HG03469 (cell line): ENCODE measurements around the gene MRS2.
A peak's percentile ranks its signal among the peaks of the same experiment; 100 is the strongest.
"Not testable (repeated sequence)": the region's sequence is repeated elsewhere in the genome, so short reads cannot be mapped to it uniquely, and the experiment has no call there.

Experiments
- ATAC-seq: cut with Tn5 transposase; IDR thresholded peaks from one replicate; pipeline ENCODE4 v1.9.1; 2021; ENCODE audit warnings: mild to moderate bottlenecking, moderate library complexity, moderate number of reproducible peaks; ENCODE audit not compliant: unreplicated experiment

Gene MRS2

GRCh38 chr6:24402697-24403500, at the start of gene MRS2:
MRS2 (plus strand) TSS chr6:24402936; CDS start chr6:24403047, 111 bp downstream.
- ATAC-seq, result peak; percentile 97

GRCh38 chr6:24353861-24354260, 48.9 kb upstream of the MRS2 start:
- no peak for ATAC-seq

GRCh38 chr6:24355393-24355792, 47.3 kb upstream of the MRS2 start:
- ATAC-seq, result no peak

GRCh38 chr6:24356310-24356973, 46.3 kb upstream of the MRS2 start:
- no peak for ATAC-seq

- no peak for ATAC-seq
Measured at GRCh38 chr6:24357336-24358218, 45.2 kb upstream of the MRS2 start, which contains the start of gene DCDC2. DCDC2 (minus strand) TSS chr6:24358059; CDS start chr6:24357750, 309 bp downstream.

GRCh38 chr6:24358219-24358821, 44.4 kb upstream of the MRS2 start:
- no peak for ATAC-seq

- ATAC-seq, result peak; percentile 81
Measured at GRCh38 chr6:24359640-24360454, 42.9 kb upstream of the MRS2 start.

- ATAC-seq, result not testable (repeated sequence)
Measured at GRCh38 chr6:24362363-24362762, 40.4 kb upstream of the MRS2 start.

GRCh38 chr6:24365103-24365633, 37.6 kb upstream of the MRS2 start:
- not testable (repeated sequence) for ATAC-seq

- ATAC-seq, result no peak
Measured at GRCh38 chr6:24374612-24375011, 28.1 kb upstream of the MRS2 start.

GRCh38 chr6:24376871-24377270, 25.9 kb upstream of the MRS2 start:
- ATAC-seq, result no peak

- ATAC-seq, result no peak
Measured at GRCh38 chr6:24378473-24379097, 24.2 kb upstream of the MRS2 start.

GRCh38 chr6:24381476-24382219, 21.1 kb upstream of the MRS2 start:
- no peak for ATAC-seq

- ATAC-seq, result no peak
Measured at GRCh38 chr6:24382220-24382540, 20.6 kb upstream of the MRS2 start.

- not testable (repeated sequence) for ATAC-seq
Measured at GRCh38 chr6:24382891-24383494, 19.7 kb upstream of the MRS2 start.

GRCh38 chr6:24384369-24385130, 18.2 kb upstream of the MRS2 start:
- ATAC-seq, result not testable (repeated sequence)

GRCh38 chr6:24385536-24386269, 17.0 kb upstream of the MRS2 start:
- ATAC-seq, result no peak
